Endodermal cell (in vitro differentiated cells): ENCODE data around the gene SEMA3B. TPM values are rescaled to one million over a fixed set of nuclear protein-coding genes. Genes with fewer than 3 reads are reported as not detected.

Experiments used
- DNase-seq: peaks from one replicate; pipeline ENCODE4 v3.0.0-alpha.2; 2017
- H3K27ac ChIP-seq: 2 replicates; pipeline ENCODE4 v1.5.1; 2013; ENCODE audit warnings: mild to moderate bottlenecking, low read depth, low read length, moderate library complexity
- H3K27me3 ChIP-seq: 2 replicates; pipeline ENCODE4 v1.6.1; 2013; ENCODE audit warnings: mild to moderate bottlenecking, low read length, moderate library complexity; ENCODE audit not compliant: insufficient read depth, control insufficient read depth, poor library complexity, severe bottlenecking
- H3K36me3 ChIP-seq: 2 replicates; pipeline ENCODE4 v1.7.0; 2013; ENCODE audit warnings: mild to moderate bottlenecking, low read length, moderate library complexity; ENCODE audit not compliant: control insufficient read depth, insufficient read depth
- H3K4me1 ChIP-seq: one replicate; pipeline ENCODE4 v1.7.0; 2013; ENCODE audit warnings: low read length; ENCODE audit not compliant: control insufficient read depth, insufficient read depth
- H3K4me3 ChIP-seq: 2 replicates; pipeline ENCODE4 v1.5.1; 2013; ENCODE audit warnings: mild to moderate bottlenecking, low read length, moderate library complexity
- H3K9ac ChIP-seq: 2 replicates; pipeline ENCODE4 v1.6.1; 2013; ENCODE audit warnings: mild to moderate bottlenecking, low read length, moderate library complexity; ENCODE audit not compliant: poor library complexity, severe bottlenecking; ENCODE audit errors: extremely low read depth
- H3K9me3 ChIP-seq: 2 replicates; pipeline ENCODE4 v1.6.1; 2013; ENCODE audit warnings: mild to moderate bottlenecking, low read length, moderate library complexity; ENCODE audit not compliant: control insufficient read depth
- H3K27ac Mint-ChIP-seq: 2 replicates; pipeline ENCODE4 v1.8.0; 2020; ENCODE audit warnings: mixed read lengths
- H3K27me3 Mint-ChIP-seq: 2 replicates; pipeline ENCODE4 v1.8.0; 2021; ENCODE audit warnings: mild to moderate bottlenecking, mixed read lengths; ENCODE audit not compliant: insufficient read depth
- H3K36me3 Mint-ChIP-seq: 2 replicates; pipeline ENCODE4 v1.8.0; 2020; ENCODE audit warnings: low read depth, mixed read lengths
- H3K4me1 Mint-ChIP-seq: 2 replicates; pipeline ENCODE4 v1.8.0; 2020; ENCODE audit warnings: mixed read lengths
- H3K4me3 Mint-ChIP-seq: 2 replicates; pipeline ENCODE4 v1.8.0; 2020; ENCODE audit warnings: mild to moderate bottlenecking, moderate library complexity, mixed read lengths
- H3K9me3 Mint-ChIP-seq: 2 replicates; pipeline ENCODE4 v1.8.0; 2020; ENCODE audit warnings: mild to moderate bottlenecking, mixed read lengths
- WGBS, 2 experiments: methylation state at CpG; one replicate each; pipeline versions ENCODE4 v1.1.5 to v1.1.7; 2013; ENCODE audit warnings: missing lambda C conversion rate in 2 of 2, mixed read lengths in 1 of 2; ENCODE audit not compliant: insufficient coverage in 1 of 2, insufficient read length in 1 of 2; 5-methylcytosine and 5-hydroxymethylcytosine counted together
- total RNA-seq, 2 donors: library from RNA; stranded (reverse); fragmentation: NEBNext Ultra II Directional in 1 of 2; extraction: Animal tissue kit (Norgen Biotek cat#: 25700) in 1 of 2; gene quantifications; 2 replicates in 1 of 2; 3 replicates in 1 of 2; pipeline ENCODE4 v1.2.1, GENCODE V29; 2021
- TF ChIP-seq, protein P1 (sequence below): fragments of 200-600 bp; sonication (generic); conservative IDR thresholded peaks from 2 replicates; pipeline ENCODE4 v1.5.0; 2021; ENCODE audit warnings: antibody characterized with exemption, mild to moderate bottlenecking

Gene SEMA3B
- total RNA-seq, 2 donors from 2014 or later = 6.5 to 10.3 TPM

DNA sequence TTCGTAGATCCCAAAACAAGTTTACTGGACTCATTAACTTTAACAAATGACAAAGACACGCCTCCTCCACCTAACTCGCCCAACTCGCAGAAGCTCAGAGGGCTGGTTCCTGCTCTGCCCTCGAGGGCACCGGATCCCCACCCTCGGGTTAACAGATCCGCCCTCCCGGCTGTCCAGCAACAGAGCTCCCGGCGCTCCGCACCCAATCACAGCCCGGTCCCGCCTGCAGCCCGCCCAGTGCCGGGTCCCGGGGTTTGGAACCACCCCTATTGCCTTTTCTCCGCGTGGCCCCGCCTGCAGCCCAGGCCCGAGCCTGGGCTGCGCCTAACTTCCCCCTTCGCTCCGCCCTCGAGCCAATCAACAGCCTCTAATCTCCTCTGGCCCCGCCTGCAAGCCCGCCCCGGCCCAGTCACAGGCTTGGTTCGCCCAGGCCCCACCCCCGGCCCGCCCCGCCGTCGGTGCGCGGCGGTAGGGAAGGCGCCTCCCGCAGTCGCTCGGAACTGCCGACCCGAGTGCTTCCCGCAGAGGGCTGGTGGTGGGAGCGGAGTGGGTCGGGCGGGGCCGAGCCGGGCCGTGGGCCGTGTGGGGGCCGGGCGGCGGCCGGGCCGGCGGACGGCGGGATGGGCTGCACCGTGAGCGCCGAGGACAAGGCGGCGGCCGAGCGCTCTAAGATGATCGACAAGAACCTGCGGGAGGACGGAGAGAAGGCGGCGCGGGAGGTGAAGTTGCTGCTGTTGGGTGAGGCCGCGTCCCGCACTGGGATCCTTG is 33.0 kb upstream of the SEMA3B start, which contains the start of gene GNAI2:
Gene GNAI2, plus strand, starts transcription at position 489 of the 768 bp plus-strand sequence. Its CDS starts 132 bp downstream, at position 621.
- H3K36me3 Mint-ChIP-seq = peaks cover 2% of the 10 kb centered on the region
- peak within 1 kb of the TSS; percentile 95 for H3K27ac Mint-ChIP-seq
- Histone ChIP-seq H3K4me3 (peak within 1 kb of the TSS; percentile 94), H3K27me3 (no peaks in the 10 kb centered on the region), H3K9me3 (no peaks in the 10 kb centered on the region), H3K9ac (peak within 1 kb of the TSS; percentile 81), H3K36me3 (peaks cover 4% of the 10 kb centered on the region), H3K27ac (peak within 1 kb of the TSS; percentile 58), H3K4me1 (peaks cover 21% of the 10 kb centered on the region)
- 0 to 1% methylated on average over 29 to 75 of the region's 75 CpGs for WGBS, 2 experiments
- no peaks in the 10 kb centered on the region for H3K27me3 Mint-ChIP-seq
- peak; percentile 100 for DNase-seq
- TF ChIP-seq, protein P1, sequence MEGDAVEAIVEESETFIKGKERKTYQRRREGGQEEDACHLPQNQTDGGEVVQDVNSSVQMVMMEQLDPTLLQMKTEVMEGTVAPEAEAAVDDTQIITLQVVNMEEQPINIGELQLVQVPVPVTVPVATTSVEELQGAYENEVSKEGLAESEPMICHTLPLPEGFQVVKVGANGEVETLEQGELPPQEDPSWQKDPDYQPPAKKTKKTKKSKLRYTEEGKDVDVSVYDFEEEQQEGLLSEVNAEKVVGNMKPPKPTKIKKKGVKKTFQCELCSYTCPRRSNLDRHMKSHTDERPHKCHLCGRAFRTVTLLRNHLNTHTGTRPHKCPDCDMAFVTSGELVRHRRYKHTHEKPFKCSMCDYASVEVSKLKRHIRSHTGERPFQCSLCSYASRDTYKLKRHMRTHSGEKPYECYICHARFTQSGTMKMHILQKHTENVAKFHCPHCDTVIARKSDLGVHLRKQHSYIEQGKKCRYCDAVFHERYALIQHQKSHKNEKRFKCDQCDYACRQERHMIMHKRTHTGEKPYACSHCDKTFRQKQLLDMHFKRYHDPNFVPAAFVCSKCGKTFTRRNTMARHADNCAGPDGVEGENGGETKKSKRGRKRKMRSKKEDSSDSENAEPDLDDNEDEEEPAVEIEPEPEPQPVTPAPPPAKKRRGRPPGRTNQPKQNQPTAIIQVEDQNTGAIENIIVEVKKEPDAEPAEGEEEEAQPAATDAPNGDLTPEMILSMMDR = no peak
- no peaks in the 10 kb centered on the region for H3K9me3 Mint-ChIP-seq
- peak within 1 kb of the TSS; percentile 96 for H3K4me3 Mint-ChIP-seq
- peaks cover 39% of the 10 kb centered on the region for H3K4me1 Mint-ChIP-seq

DNA sequence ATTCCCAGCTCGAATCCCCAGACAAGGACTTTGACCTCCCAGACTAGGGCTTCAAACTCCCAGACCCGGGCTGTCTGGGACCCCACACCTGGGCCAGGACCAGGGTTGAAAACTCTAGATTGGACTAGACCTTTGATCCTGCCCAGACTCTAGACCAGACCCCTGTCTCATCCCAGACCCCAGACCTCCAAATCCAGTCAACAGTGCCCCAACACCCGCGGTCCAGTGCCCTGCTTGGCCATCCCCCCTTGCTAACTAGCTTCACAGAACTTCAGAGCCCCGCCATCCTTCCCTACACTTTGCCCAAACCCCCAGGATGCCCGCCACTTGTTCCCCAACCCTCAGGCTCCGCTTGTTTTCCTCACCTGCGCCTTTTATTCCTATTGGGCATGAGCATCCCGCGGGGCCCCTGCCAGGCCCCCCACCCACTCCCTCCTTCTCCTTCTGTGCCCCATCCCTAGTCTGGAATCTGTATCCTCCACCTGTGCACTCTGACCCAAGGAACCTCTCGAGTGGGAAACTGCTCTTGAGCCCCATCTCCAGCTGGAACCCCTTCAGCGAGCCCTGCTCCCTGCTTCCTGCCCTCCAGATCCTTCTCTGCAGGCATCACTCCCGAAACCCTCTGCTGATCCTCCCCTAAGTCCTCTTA is 32.3 kb upstream of the SEMA3B start:
- 2% methylated on average over 10 to 13 of the region's 13 CpGs for WGBS, 2 experiments
- H3K27ac ChIP-seq = no peak overlapping the region
- H3K27ac Mint-ChIP-seq = peak overlapping the region; percentile 95
- H3K36me3 Mint-ChIP-seq = peaks cover 2% of the 10 kb centered on the region
- H3K4me3 Mint-ChIP-seq = peak overlapping the region; percentile 96
- no peaks in the 10 kb centered on the region for H3K27me3 Mint-ChIP-seq
- TF ChIP-seq, protein P1 = no peak
- no peaks in the 10 kb centered on the region for H3K9me3 Mint-ChIP-seq
- peaks cover 46% of the 10 kb centered on the region for H3K4me1 Mint-ChIP-seq
- peak overlapping the region; percentile 94 for H3K4me3 ChIP-seq
- H3K36me3 ChIP-seq = peaks cover 4% of the 10 kb centered on the region
- DNase-seq = peak; percentile 67
- no peaks in the 10 kb centered on the region for H3K9me3 ChIP-seq
- peak overlapping the region; percentile 81 for H3K9ac ChIP-seq
- H3K4me1 ChIP-seq = peaks cover 28% of the 10 kb centered on the region
- H3K27me3 ChIP-seq = no peaks in the 10 kb centered on the region

DNA sequence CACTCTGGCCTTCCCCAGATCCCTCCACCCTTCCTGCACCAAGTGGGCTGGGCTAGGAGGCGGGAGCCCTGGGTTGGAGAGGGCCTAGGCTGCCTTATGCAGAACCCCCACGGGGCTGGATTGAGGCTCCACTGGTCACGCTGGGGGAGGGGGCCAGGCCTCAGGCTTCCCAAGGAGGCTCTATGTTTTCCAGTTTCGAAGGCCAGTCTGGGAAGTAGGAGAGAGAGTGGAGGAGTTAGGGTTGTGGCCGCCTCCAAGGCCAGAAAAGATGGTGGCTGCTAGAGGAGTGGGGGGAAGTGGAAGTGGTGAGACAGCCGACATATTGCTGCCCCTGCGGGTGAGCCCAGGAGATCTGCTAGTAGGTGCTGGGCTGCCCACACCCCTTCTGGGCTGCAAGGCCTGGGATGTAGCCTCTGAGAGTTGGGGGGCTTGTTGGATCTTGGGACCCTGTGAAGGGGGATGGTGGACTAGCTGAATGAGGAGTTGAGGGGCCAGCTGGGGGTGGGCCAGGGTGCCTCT is 31.8 kb upstream of the SEMA3B start:
- Mint-ChIP-seq H3K36me3 (peaks cover 2% of the 10 kb centered on the region), H3K9me3 (no peaks in the 10 kb centered on the region), H3K4me3 (peak overlapping the region; percentile 96), H3K27ac (peak overlapping the region; percentile 95), H3K4me1 (peaks cover 50% of the 10 kb centered on the region), H3K27me3 (no peaks in the 10 kb centered on the region)
- Histone ChIP-seq H3K27me3 (no peaks in the 10 kb centered on the region), H3K4me3 (peak overlapping the region; percentile 94), H3K9ac (peak overlapping the region; percentile 81), H3K4me1 (peaks cover 34% of the 10 kb centered on the region), H3K9me3 (no peaks in the 10 kb centered on the region), H3K36me3 (peaks cover 4% of the 10 kb centered on the region), H3K27ac (peak overlapping the region; percentile 3)
- DNase-seq = peak; percentile 82
- 5 to 8% methylated on average over 4 to 7 of the region's 7 CpGs for WGBS, 2 experiments
- TF ChIP-seq, protein P1 = no peak
